B cell (primary cell): ENCODE measurements around the gene GLRA3.

Source experiments
- EZH2 ChIP-seq: IDR thresholded peaks from 2 replicates; pipeline ENCODE4 v1.6.1; 2012; ENCODE audit warnings: borderline replicate concordance, low read depth, mild to moderate bottlenecking, moderate library complexity, low read length; ENCODE audit not compliant: insufficient read depth, poor library complexity, severe bottlenecking
- TF ChIP-seq, protein P1 (sequence below): fragments of 200-600 bp; IDR thresholded peaks from one replicate; pipeline ENCODE4 v1.8.0; 2022; ENCODE audit warnings: antibody characterized with exemption, mild to moderate bottlenecking

DNA sequence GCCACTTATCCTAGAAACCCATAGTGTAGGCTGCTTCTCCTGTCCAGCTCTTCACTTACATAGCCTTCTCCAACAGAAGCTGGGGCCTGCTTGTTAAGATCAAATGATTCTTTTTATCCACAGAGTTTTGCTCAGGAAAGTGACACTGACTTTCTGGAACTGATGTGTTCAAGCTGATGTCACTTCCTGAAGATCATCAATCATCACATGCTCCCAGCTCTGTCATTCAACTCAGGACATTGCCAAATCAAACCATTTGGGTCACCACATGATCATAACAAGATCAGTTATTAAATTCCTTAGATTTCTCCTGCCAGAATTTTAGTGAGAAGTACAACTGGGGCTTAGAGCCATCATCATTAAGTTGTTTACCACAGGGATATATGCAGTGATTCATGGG, 39.4 kb downstream of the GLRA3 start:
- TF ChIP-seq, protein P1, sequence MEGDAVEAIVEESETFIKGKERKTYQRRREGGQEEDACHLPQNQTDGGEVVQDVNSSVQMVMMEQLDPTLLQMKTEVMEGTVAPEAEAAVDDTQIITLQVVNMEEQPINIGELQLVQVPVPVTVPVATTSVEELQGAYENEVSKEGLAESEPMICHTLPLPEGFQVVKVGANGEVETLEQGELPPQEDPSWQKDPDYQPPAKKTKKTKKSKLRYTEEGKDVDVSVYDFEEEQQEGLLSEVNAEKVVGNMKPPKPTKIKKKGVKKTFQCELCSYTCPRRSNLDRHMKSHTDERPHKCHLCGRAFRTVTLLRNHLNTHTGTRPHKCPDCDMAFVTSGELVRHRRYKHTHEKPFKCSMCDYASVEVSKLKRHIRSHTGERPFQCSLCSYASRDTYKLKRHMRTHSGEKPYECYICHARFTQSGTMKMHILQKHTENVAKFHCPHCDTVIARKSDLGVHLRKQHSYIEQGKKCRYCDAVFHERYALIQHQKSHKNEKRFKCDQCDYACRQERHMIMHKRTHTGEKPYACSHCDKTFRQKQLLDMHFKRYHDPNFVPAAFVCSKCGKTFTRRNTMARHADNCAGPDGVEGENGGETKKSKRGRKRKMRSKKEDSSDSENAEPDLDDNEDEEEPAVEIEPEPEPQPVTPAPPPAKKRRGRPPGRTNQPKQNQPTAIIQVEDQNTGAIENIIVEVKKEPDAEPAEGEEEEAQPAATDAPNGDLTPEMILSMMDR, result no peak
- no peak for TF ChIP-seq EZH2
